ENCODE results near the gene GRB7.

GRB7 gene

DNA sequence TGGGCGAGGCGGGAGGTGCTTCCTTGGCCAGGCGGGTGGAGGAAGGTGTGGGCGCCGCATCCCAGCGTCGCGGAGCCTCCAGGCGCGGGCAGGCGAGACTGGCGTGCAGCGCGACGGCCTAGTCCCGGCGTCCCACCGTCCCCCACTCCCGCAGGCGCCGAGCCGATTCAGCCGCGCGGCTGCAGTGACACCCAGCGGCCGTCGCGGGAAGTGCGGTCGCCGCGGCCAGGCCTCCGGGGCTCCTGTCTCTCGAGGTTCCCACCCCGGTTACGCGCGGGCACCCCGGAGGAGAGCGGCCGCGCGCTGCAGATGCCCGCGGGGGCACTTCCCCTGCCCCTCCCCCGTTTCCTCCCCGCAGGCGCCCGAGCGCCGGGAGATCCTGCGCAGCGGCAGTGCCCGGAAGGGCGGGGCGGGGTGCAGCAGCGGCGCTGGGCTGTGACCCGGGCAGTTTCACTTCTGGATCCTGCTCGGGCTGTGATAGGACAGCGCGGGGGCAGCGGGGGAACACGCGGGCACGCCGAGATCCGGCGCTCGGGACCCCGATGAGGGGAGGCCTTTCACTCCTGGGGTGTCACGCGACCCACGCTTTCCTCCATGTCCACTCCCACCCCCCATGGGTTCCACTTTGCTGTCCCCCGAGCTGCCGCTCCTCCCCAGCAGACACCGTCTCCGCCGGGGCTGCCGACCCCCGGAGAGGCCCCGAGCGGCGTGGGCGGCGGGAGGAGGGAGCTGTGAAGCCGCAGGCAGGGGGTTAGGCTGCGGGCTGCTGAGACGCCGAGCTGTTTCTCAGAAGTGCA is 16.6 kb downstream of the GRB7 start:
- Histone ChIP-seq H3K27me3 (ENCODE audit: control insufficient read depth, insufficient read depth, low read length) (peaks cover 8% of the 10 kb centered on the region), H3K27ac (ENCODE audit: low read depth, low read length) (peak overlapping the region; percentile 42), H3K4me3 (ENCODE audit: low read depth, low read length) (peak overlapping the region; percentile 68), H3K36me3 (ENCODE audit: control insufficient read depth, insufficient read depth, low read length) (no peaks in the 10 kb centered on the region), H3K4me1 (ENCODE audit: control insufficient read depth, insufficient read depth, low read length) (peaks cover 31% of the 10 kb centered on the region), H3K9ac (ENCODE audit: low read depth, low read length) (peak overlapping the region; percentile 76; the same call in 1 of the 2 replicates), H3K9me3 (ENCODE audit: control insufficient read depth, insufficient read depth, low read length) (no peaks in the 10 kb centered on the region)

DNA sequence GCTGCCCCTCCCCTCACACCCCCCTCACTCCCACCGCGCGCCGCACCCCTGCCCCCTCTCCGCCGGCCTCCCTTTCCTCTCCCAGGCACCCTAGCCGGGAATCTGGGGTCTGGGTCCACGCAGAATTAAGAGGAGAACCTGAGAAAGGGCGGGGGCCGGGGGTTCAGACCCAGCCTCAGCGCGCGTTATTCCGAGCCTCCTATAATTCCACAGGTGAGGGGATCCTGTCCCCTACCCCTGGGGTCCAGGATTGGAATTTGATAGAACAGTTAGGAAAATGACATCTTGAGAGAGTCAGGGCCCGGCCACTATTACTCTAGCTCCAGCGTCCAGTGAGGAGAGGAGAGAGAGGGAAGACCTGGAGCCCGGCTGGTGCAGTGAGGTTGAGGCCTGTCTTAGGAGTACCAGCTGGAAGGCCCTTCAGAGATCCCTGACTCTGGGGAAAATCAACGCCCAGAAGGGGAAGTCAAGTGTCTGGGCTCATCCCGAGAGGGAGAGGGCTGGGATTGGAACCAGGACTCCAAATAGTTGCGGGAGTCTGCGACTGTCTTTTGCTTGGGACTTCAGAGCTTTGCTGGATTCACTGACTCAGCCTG is 17.3 kb downstream of the GRB7 start:
- peak overlapping the region; percentile 68; the same call in 1 of the 2 replicates for H3K4me3 ChIP-seq (ENCODE audit: low read depth, low read length)
- H3K27ac ChIP-seq (ENCODE audit: low read depth, low read length): peak overlapping the region; percentile 21
- no peaks in the 10 kb centered on the region for H3K9me3 ChIP-seq (ENCODE audit: control insufficient read depth, insufficient read depth, low read length)
- no peak overlapping the region for H3K9ac ChIP-seq (ENCODE audit: low read depth, low read length)
- H3K36me3 ChIP-seq (ENCODE audit: control insufficient read depth, insufficient read depth, low read length): no peaks in the 10 kb centered on the region
- peaks cover 31% of the 10 kb centered on the region for H3K4me1 ChIP-seq (ENCODE audit: control insufficient read depth, insufficient read depth, low read length)
- peaks cover 8% of the 10 kb centered on the region for H3K27me3 ChIP-seq (ENCODE audit: control insufficient read depth, insufficient read depth, low read length)

DNA sequence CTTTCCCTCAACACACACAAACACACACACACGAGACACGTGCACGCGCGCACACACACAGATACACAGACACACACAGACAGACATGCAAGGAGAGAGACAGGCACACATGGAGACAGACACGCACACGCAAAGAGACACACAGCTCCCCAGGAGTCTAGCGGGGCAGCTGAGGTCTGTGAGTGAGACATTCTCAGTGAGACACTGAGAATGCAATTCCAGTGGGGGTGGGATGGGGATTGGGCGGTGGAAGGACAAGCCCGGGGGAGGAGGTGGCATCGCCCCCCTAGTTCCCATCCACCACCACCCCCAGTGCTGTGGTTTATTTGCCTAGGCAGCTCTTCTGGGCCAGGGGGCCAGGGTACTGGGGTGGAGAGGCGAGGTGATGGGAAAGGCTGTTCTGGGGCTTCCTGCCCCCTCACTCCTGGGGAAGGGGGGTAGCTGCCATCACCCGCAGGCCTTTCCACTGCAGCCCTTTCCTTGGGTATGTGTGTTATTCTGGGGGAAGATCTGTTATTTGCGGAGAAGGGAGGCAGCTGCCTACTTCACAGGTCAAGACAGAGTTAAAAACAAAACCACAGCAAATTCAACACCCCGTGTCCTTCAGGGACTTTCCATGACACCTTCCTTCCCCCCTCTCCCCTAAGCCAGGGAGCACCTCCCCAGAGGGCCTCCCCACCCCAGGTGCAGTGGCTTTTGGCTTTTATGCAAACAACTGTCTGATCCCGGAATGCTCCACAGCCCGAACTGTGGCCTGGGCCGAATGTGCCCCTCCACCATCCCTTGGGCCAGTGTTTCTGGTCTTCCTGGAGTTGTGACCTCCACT is 18.0 kb downstream of the GRB7 start:
- H3K4me3 ChIP-seq (ENCODE audit: low read depth, low read length): no peak overlapping the region
- no peaks in the 10 kb centered on the region for H3K9me3 ChIP-seq (ENCODE audit: control insufficient read depth, insufficient read depth, low read length)
- H3K27me3 ChIP-seq (ENCODE audit: control insufficient read depth, insufficient read depth, low read length): peaks cover 8% of the 10 kb centered on the region
- H3K4me1 ChIP-seq (ENCODE audit: control insufficient read depth, insufficient read depth, low read length): peaks cover 31% of the 10 kb centered on the region
- no peak overlapping the region for H3K27ac ChIP-seq (ENCODE audit: low read depth, low read length)
- H3K36me3 ChIP-seq (ENCODE audit: control insufficient read depth, insufficient read depth, low read length): no peaks in the 10 kb centered on the region
- no peak overlapping the region for H3K9ac ChIP-seq (ENCODE audit: low read depth, low read length)

DNA sequence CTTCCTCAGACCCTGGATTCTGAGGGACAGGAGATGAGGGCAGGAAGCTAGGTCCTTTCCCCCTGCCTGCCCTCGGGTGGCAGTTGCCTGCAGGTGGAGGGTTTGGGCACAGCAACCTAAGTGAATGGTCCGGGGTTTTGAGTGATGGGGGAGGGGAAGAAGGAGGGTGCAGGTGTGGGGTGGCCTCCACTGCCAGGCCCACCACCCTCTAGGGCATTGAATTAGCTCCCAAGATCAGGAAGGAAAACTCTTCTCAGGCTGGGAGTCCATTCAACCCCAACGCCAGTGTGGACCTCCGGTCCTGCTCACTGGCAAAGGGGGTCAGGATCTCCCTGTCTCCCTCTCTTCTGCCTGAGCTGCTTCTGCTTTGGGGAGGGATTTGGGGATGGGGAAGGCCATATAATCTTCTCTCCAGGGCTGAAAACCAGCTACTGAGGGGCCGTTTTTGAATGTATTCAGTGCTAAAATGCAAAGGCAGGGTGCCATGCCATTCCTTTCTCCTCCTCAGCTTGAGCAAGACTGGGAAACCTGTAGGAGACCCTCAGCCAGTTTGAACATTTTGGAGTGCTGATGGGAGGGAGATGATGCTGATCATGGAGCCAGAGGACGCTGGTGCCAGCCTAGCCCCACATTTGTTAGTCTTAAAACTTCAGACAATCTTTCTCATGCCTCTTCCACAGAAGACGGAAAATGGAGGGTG is 18.8 kb downstream of the GRB7 start:
- H3K27me3 ChIP-seq (ENCODE audit: control insufficient read depth, insufficient read depth, low read length): peaks cover 8% of the 10 kb centered on the region
- no peaks in the 10 kb centered on the region for H3K36me3 ChIP-seq (ENCODE audit: control insufficient read depth, insufficient read depth, low read length)
- H3K9me3 ChIP-seq (ENCODE audit: control insufficient read depth, insufficient read depth, low read length): no peaks in the 10 kb centered on the region
- H3K9ac ChIP-seq (ENCODE audit: low read depth, low read length): no peak overlapping the region
- no peak overlapping the region for H3K4me3 ChIP-seq (ENCODE audit: low read depth, low read length)
- peaks cover 27% of the 10 kb centered on the region for H3K4me1 ChIP-seq (ENCODE audit: control insufficient read depth, insufficient read depth, low read length)
- H3K27ac ChIP-seq (ENCODE audit: low read depth, low read length): no peak overlapping the region

DNA sequence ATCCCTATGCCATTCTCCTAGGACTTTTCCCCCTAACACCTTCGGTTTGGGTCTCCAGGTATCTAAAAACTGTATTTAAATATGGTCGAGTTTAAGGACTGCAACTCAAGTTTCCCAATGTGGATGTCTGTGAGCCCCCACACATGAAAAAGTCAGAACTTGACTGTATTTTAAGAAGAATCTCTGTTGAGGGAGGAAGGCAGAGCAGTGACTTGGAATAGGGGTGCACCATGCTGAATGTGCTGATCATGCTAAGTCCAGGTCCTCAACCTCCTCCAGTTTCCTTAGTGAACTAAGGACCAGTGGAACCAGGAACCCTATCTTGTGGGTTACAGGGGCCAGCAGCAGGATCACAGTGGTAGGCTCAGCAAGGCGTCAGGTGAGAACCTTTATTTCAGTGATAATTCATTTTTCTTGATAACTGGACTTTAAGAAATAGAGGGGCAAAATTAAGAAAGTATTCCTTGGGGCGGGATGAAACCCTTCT is 19.5 kb downstream of the GRB7 start:
- Histone ChIP-seq H3K27me3 (ENCODE audit: control insufficient read depth, insufficient read depth, low read length) (peaks cover 8% of the 10 kb centered on the region), H3K27ac (ENCODE audit: low read depth, low read length) (no peak overlapping the region), H3K4me1 (ENCODE audit: control insufficient read depth, insufficient read depth, low read length) (peaks cover 21% of the 10 kb centered on the region), H3K9me3 (ENCODE audit: control insufficient read depth, insufficient read depth, low read length) (no peaks in the 10 kb centered on the region), H3K9ac (ENCODE audit: low read depth, low read length) (no peak overlapping the region), H3K36me3 (ENCODE audit: control insufficient read depth, insufficient read depth, low read length) (no peaks in the 10 kb centered on the region), H3K4me3 (ENCODE audit: low read depth, low read length) (no peak overlapping the region)

DNA sequence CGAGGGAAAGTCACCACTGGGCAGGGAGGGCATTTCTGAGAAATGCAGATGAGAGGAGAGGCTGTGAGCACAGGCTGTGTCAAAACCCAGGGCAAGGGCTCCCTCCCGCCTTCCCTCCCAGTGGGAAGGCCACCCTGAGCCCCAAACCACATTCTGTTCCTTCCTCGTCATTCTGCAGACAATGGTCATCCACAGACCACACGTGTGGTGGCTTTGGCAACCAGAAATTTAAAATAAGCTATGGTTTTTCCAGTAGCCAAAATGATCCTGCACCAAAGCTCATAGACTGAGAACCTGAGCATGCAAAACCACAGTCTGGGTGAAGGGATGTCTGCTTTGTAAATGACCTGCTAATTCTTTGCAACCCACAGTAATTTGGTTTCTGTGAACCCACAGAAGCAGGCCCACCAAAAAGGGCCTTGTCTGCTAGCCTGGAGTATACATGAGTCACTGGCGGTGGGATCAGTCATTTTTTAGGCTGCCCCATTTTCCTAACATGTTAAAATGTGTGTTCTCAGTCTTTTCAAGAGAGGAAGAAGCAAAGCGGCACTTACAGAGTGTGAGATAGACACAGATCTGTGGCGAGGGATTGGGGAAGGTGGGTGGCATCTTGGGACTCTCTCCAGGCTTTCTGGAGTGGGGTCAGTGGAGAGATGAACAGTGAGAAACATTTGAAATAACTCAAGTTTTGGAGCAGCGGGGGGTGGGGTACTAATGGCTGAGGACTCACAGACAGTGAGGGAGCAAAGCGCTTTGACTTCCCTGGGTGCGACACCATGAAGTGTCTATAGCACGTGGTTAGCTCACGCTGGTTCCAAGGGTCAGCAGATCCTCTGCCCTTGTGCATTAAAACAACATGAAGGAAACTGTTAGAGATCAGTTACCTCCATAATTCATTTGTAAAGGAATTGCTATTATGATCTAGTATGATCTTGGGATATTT is 20.5 kb downstream of the GRB7 start:
- H3K4me3 ChIP-seq (ENCODE audit: low read depth, low read length): no peak overlapping the region
- peaks cover 6% of the 10 kb centered on the region for H3K27me3 ChIP-seq (ENCODE audit: control insufficient read depth, insufficient read depth, low read length)
- H3K9ac ChIP-seq (ENCODE audit: low read depth, low read length): no peak overlapping the region
- peaks cover 19% of the 10 kb centered on the region for H3K4me1 ChIP-seq (ENCODE audit: control insufficient read depth, insufficient read depth, low read length)
- no peaks in the 10 kb centered on the region for H3K36me3 ChIP-seq (ENCODE audit: control insufficient read depth, insufficient read depth, low read length)
- no peak overlapping the region for H3K27ac ChIP-seq (ENCODE audit: low read depth, low read length)
- H3K9me3 ChIP-seq (ENCODE audit: control insufficient read depth, insufficient read depth, low read length): no peaks in the 10 kb centered on the region

DNA sequence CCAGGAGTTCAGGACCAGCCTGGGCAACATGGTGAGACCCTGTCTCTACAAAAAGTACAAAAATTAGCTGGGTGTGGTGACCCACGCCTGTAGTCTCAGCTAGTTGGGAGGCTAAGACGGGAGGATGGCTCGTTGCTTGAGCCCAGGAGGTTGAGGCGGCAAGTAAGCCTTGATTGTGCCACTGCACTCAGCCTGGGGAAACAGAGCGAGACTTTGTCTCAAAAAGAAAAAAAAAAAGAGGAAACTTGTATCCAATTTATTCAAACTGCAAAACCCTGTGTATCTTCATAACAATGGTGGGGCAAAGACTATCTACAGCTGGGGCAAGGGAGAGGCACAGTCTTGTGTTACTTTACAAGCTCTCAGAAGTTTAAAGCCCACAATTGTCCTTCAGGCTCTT is 21.5 kb downstream of the GRB7 start:
- Histone ChIP-seq H3K9me3 (ENCODE audit: control insufficient read depth, insufficient read depth, low read length) (no peaks in the 10 kb centered on the region), H3K9ac (ENCODE audit: low read depth, low read length) (no peak overlapping the region), H3K4me1 (ENCODE audit: control insufficient read depth, insufficient read depth, low read length) (peaks cover 19% of the 10 kb centered on the region), H3K36me3 (ENCODE audit: control insufficient read depth, insufficient read depth, low read length) (no peaks in the 10 kb centered on the region), H3K27me3 (ENCODE audit: control insufficient read depth, insufficient read depth, low read length) (peaks cover 4% of the 10 kb centered on the region; the same call in 1 of the 2 replicates), H3K4me3 (ENCODE audit: low read depth, low read length) (no peak overlapping the region), H3K27ac (ENCODE audit: low read depth, low read length) (no peak overlapping the region)

DNA sequence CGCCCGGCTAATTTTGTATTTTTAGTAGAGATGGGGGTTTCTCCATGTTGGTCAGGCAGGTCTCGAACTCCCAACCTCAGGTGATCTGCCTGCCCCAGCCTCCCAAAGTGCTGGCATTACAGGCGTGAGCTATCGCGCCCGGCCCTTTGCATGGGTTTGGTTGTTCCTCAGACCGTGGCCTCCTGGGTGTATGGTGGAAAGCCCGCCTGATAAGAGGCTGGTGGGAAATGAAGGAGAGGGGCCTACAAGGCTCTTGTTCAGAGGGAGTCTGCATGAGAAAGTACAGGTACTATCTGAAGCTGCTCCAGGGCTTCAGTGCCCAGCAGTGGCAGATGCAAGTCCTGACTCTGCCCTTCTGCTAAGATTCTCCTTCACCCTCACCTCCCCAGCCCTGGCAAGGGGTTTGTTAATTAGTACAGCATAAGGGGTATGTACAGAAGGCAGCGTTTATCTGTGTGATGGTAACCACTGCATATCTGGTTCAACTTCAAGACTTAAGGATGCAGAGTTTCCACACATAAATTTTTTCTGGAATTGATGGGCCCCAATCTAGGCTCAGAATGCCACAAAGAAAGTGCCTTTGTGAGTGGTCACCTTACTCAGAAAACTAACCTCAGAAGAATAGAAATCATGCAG is 24.2 kb downstream of the GRB7 start:
- no peak overlapping the region for H3K4me3 ChIP-seq (ENCODE audit: low read depth, low read length)
- H3K36me3 ChIP-seq (ENCODE audit: control insufficient read depth, insufficient read depth, low read length): no peaks in the 10 kb centered on the region
- no peaks in the 10 kb centered on the region; the same call in 1 of the 2 replicates for H3K27me3 ChIP-seq (ENCODE audit: control insufficient read depth, insufficient read depth, low read length)
- no peak overlapping the region for H3K27ac ChIP-seq (ENCODE audit: low read depth, low read length)
- H3K9me3 ChIP-seq (ENCODE audit: control insufficient read depth, insufficient read depth, low read length): no peaks in the 10 kb centered on the region
- no peak overlapping the region for H3K9ac ChIP-seq (ENCODE audit: low read depth, low read length)
- H3K4me1 ChIP-seq (ENCODE audit: control insufficient read depth, insufficient read depth, low read length): no peaks in the 10 kb centered on the region

DNA sequence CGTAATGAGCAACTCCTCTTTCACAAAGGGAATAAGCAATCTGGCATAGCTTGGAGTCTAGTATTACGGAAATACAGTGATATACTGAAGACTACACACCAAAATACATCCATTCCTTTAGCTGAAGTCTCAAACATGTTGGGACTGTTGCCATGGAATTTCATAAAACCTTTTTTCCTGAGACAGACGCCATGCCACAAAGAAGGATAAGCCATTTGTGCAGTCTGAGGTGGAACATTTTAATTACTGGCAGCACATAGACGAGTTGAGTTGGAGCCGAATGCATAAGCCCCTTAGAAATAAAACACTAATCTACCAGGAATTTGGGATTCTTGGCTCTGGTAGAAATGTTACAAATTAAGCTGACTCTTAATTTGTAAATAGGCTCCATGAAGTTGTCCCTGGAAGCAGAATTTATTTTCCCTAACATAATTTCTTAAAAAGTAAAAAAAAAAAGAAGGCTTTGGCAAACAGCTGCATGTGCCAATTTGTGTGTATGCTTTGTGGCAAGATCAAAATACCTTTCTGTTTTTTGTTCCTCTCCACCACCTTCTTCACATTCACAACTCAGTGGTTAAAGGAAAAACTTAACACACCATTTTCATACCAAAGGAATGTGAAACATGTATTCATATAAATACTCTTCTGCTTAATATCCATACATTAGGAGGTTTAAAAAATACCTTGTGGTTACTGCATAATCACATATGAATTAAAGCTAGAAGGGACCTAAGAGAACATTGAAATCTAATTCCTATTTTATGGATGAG is 25.5 kb downstream of the GRB7 start:
- Histone ChIP-seq H3K9ac (ENCODE audit: low read depth, low read length) (no peak overlapping the region), H3K27ac (ENCODE audit: low read depth, low read length) (no peak overlapping the region), H3K36me3 (ENCODE audit: control insufficient read depth, insufficient read depth, low read length) (no peaks in the 10 kb centered on the region), H3K27me3 (ENCODE audit: control insufficient read depth, insufficient read depth, low read length) (no peaks in the 10 kb centered on the region), H3K4me1 (ENCODE audit: control insufficient read depth, insufficient read depth, low read length) (no peaks in the 10 kb centered on the region), H3K4me3 (ENCODE audit: low read depth, low read length) (no peak overlapping the region), H3K9me3 (ENCODE audit: control insufficient read depth, insufficient read depth, low read length) (no peaks in the 10 kb centered on the region)

All from HUES48 (cell line).